ENCODE results near the gene PLCG1. TPM values are rescaled to one million over a fixed set of nuclear protein-coding genes. Genes with fewer than 3 reads are reported as not detected.

Gene PLCG1
- total RNA-seq, 4 donors from 2014 or later: 82.7 to 377 (median 155) TPM

GRCh38 chr20:41135187-41135887 lies 2.0 kb upstream of the PLCG1 start:
- Histone ChIP-seq H3K4me1 (peaks cover 8 to 29% (median 16%) of the 10 kb centered on the region in 4 donors), H3K9me3 (no peaks in the 10 kb centered on the region), H3K36me3 (no peaks in the 10 kb centered on the region), H3K27me3 (no peaks in the 10 kb centered on the region), H3K27ac (no peak overlapping the region), H3K4me3 (no peak overlapping the region)
- intact Hi-C loops (cut with DNase I; ENCODE audit: low total_unique reads): no loop called here
- in situ Hi-C loops (cut with MboI; ENCODE audit: low pct_ligation_motif_present in 1 of 4, low pct_unique_long_range_greater_than_20kb in 1 of 4, low sequenced_read_pairs in 3 of 4): no loop called here
- 57 to 100% methylated on average over 3 to 13 of the region's 13 CpGs for WGBS, 2 donors (ENCODE audit: low coverage in 1 of 2)
- TF ChIP-seq, protein P1, sequence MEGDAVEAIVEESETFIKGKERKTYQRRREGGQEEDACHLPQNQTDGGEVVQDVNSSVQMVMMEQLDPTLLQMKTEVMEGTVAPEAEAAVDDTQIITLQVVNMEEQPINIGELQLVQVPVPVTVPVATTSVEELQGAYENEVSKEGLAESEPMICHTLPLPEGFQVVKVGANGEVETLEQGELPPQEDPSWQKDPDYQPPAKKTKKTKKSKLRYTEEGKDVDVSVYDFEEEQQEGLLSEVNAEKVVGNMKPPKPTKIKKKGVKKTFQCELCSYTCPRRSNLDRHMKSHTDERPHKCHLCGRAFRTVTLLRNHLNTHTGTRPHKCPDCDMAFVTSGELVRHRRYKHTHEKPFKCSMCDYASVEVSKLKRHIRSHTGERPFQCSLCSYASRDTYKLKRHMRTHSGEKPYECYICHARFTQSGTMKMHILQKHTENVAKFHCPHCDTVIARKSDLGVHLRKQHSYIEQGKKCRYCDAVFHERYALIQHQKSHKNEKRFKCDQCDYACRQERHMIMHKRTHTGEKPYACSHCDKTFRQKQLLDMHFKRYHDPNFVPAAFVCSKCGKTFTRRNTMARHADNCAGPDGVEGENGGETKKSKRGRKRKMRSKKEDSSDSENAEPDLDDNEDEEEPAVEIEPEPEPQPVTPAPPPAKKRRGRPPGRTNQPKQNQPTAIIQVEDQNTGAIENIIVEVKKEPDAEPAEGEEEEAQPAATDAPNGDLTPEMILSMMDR (IDR thresholded peaks at IDR 0.05): peak; percentile 67 to 81 (median 74)
- TF ChIP-seq EP300 (IDR thresholded peaks at IDR 0.05; ENCODE audit: low read depth): no peak
- TF ChIP-seq POLR2A (IDR thresholded peaks at IDR 0.05): no peak
- TF ChIP-seq POLR2AphosphoS5 (IDR thresholded peaks at IDR 0.05): no peak
- peak; percentile 60 for DNase-seq

DNA sequence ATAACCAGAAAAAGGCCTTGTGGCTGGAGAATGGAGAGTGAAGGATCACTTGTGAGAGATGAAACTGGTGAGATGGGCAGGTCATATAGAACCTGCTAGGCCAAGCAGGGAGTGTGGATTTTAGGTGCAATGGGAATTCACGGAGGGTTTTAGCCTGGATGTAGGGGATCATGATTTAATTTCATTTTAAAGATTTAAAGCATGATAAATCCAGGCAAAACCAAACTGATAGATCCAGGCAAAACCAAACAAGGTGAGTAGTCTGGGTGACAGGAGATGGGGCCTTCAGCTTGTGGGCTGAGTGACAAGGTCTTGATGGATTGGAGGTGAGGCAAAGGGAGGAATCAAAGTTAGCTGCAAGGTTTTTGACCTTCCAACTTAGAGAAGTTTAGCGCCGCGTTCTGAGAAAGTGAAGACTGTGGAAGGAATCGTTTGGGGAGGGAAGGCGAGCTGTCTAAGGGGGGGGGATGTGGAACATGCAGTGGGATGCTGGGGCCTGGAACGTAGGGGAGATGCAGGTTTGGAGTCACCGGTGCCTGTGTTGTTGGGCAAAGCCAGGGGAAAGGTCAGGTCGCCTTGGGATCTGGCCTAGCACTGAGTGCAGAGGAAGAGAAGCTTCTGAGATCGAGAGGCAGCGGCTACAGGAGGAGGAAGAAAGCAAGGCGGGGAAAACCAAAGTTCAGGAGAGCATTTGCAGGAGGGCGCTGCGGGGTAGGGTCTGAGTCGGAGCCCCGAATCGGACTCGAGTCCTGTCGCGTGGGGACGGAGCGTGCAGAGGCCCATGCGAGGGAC lies 1.3 kb upstream of the PLCG1 start:
- DNase-seq: peak; percentile 3
- 51 to 80% methylated on average over 5 to 17 of the region's 23 CpGs for WGBS, 2 donors (ENCODE audit: low coverage in 1 of 2)
- TF ChIP-seq EP300 (IDR thresholded peaks at IDR 0.05; ENCODE audit: low read depth) (no peak), POLR2A (IDR thresholded peaks at IDR 0.05) (no peak), POLR2AphosphoS5 (IDR thresholded peaks at IDR 0.05) (no peak)
- Histone ChIP-seq H3K27me3 (no peaks in the 10 kb centered on the region), H3K4me3 (peak overlapping the region; percentile 65 to 88 (median 80)), H3K36me3 (no peaks in the 10 kb centered on the region), H3K27ac (peak overlapping the region; percentile 89 to 98 (median 96)), H3K4me1 (peaks cover 8 to 37% (median 21%) of the 10 kb centered on the region in 4 donors), H3K9me3 (no peaks in the 10 kb centered on the region)
- intact Hi-C loops (cut with DNase I; ENCODE audit: low total_unique reads): no loop called here
- in situ Hi-C loops (cut with MboI; ENCODE audit: low pct_ligation_motif_present in 1 of 4, low pct_unique_long_range_greater_than_20kb in 1 of 4, low sequenced_read_pairs in 3 of 4): no loop called here

DNA sequence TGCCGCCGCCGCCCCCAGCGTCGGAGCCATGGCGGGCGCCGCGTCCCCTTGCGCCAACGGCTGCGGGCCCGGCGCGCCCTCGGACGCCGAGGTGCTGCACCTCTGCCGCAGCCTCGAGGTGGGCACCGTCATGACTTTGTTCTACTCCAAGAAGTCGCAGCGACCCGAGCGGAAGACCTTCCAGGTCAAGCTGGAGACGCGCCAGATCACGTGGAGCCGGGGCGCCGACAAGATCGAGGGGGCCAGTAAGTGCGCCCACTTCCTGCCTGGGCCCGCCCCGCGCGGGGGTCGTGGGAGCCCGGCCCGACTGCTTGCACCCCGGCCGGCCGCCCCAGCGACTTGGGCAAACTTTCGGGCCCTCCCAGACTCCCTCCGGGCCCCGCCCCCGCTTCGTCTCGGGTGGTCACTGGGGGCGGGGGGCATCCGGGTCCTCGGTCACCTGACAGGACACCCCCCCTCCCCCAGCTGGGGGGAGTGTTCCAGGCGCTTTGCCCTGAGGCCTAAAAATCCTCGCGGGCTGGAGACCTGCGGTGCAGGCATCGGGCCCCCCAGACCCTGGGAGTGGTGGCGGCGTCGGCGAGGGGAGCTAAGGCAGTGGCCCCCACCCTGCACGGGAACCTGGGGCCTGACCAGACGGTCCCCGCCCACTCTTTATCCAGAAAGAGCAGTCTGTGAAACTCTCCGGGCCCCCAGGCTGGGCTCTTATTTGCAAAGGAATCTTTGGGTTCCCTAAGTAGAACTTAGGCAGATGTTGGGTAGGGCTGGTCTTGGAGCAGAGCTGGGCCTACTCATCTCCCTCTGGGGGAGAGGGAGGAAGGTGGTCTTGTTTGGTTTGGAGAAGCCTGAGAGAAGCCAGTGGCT lies 501 bp downstream of the PLCG1 start:
- no peaks in the 10 kb centered on the region for H3K27me3 ChIP-seq
- no peak for TF ChIP-seq EP300 (IDR thresholded peaks at IDR 0.05; ENCODE audit: low read depth)
- TF ChIP-seq, protein P1 (IDR thresholded peaks at IDR 0.05): no peak
- peak in 1 of 3 donors; percentile 45 for TF ChIP-seq POLR2AphosphoS5 (IDR thresholded peaks at IDR 0.05)
- TF ChIP-seq POLR2A (IDR thresholded peaks at IDR 0.05): peak; percentile 34
- H3K9me3 ChIP-seq: no peaks in the 10 kb centered on the region
- peak overlapping the region; percentile 89 to 98 (median 96) for H3K27ac ChIP-seq
- in situ Hi-C loops (cut with MboI; ENCODE audit: low pct_ligation_motif_present in 1 of 4, low pct_unique_long_range_greater_than_20kb in 1 of 4, low sequenced_read_pairs in 3 of 4) (no loop called here), intact Hi-C loops (cut with DNase I; ENCODE audit: low total_unique reads) (no loop called here)
- H3K4me1 ChIP-seq: peaks cover 8 to 55% (median 25%) of the 10 kb centered on the region in 4 donors
- H3K36me3 ChIP-seq: no peaks in the 10 kb centered on the region
- WGBS, 2 donors (ENCODE audit: low coverage in 1 of 2): 0% methylated on average over 43 of the region's 66 CpGs; no CpG with 5 or more reads in 1 of the 2 donors
- peak; percentile 70 for DNase-seq
- H3K4me3 ChIP-seq: peak overlapping the region; percentile 57 to 88 (median 70)

- peak; percentile 31 for DNase-seq
- in situ Hi-C loops (cut with MboI; ENCODE audit: low pct_ligation_motif_present in 1 of 4, low pct_unique_long_range_greater_than_20kb in 1 of 4, low sequenced_read_pairs in 3 of 4) (no loop called here), intact Hi-C loops (cut with DNase I; ENCODE audit: low total_unique reads) (no loop called here)
- peak overlapping the region; percentile 57 to 88 (median 70) for H3K4me3 ChIP-seq
- peaks cover 8 to 60% (median 25%) of the 10 kb centered on the region in 4 donors for H3K4me1 ChIP-seq
- no peaks in the 10 kb centered on the region for H3K9me3 ChIP-seq
- 28% methylated on average over 12 of the region's 12 CpGs; no CpG with 5 or more reads in 1 of the 2 donors for WGBS, 2 donors (ENCODE audit: low coverage in 1 of 2)
- peak overlapping the region; percentile 89 to 98 (median 96) for H3K27ac ChIP-seq
- no peaks in the 10 kb centered on the region for H3K27me3 ChIP-seq
- TF ChIP-seq POLR2A (IDR thresholded peaks at IDR 0.05) (no peak), EP300 (IDR thresholded peaks at IDR 0.05; ENCODE audit: low read depth) (no peak), POLR2AphosphoS5 (IDR thresholded peaks at IDR 0.05) (no peak)
- TF ChIP-seq, protein P1 (IDR thresholded peaks at IDR 0.05): no peak
- H3K36me3 ChIP-seq: no peaks in the 10 kb centered on the region
These were observed 1.3 kb downstream of the PLCG1 start for GRCh38 chr20:41138475-41139226.

Data from transverse colon (tissue), 4 donors.